Uterus (tissue), 4 donors: ENCODE results near the gene UCK2. TPM values are rescaled to one million over a fixed set of nuclear protein-coding genes. Genes with fewer than 3 reads are reported as not detected.

ENCODE experiments used
- DNase-seq, 2 donors: peaks; one replicate each; pipeline ENCODE4 v3.0.0-alpha.2; 2019 to 2020
- H3K27ac ChIP-seq, 2 donors: fragments of 200-600 bp; sonication (generic); 1 replicate in 1 of 2; 2 replicates in 1 of 2; pipeline ENCODE4 v1.5.1; 2016 to 2018
- H3K27me3 ChIP-seq, 2 donors: fragments of 200-600 bp; sonication (generic); one replicate each; pipeline ENCODE4 v1.5.1; 2018 to 2019; ENCODE audit warnings: control low read depth in 1 of 2
- H3K36me3 ChIP-seq, 2 donors: fragments of 200-600 bp; sonication (generic); one replicate each; pipeline ENCODE4 v1.5.1; 2019; ENCODE audit warnings: control low read depth in 1 of 2
- H3K4me1 ChIP-seq, 2 donors: fragments of 200-600 bp; sonication (generic); one replicate each; pipeline ENCODE4 v1.5.1; 2018 to 2019; ENCODE audit warnings: control low read depth in 1 of 2
- H3K4me3 ChIP-seq, 2 donors: fragments of 200-600 bp; sonication (generic); 1 replicate in 1 of 2; 2 replicates in 1 of 2; pipeline ENCODE4 v1.5.1; 2018 to 2019; ENCODE audit warnings: mild to moderate bottlenecking in 1 of 2
- H3K9me3 ChIP-seq, 2 donors: fragments of 200-600 bp; sonication (generic); one replicate each; pipeline ENCODE4 v1.5.1; 2019; ENCODE audit warnings: control low read depth in 1 of 2
- POLR2A ChIP-seq, 2 donors: fragments of 450-650 bp; IDR thresholded peaks; one replicate each; pipeline ENCODE4 v1.6.1; 2016; ENCODE audit warnings: antibody characterized with exemption in 2 of 2, mild to moderate bottlenecking in 1 of 2, moderate library complexity in 1 of 2
- intact Hi-C: fragments of 100-400 bp; cut with DNase I; formaldehyde crosslinking; loops from one replicate; pipeline ENCODE4 v1.15.1; 2023; ENCODE audit warnings: low total_unique reads
- total RNA-seq, 4 donors: library from RNA; depleted of rRNA in 3 of 4; stranded (reverse); fragments of >200 nt in 3 of 4; gene quantifications; one replicate each; pipeline versions ENCODE4 v1.1.0 to v1.2.4, GENCODE V29; 2014 to 2023
- TF ChIP-seq, protein P1 (sequence below), 4 experiments: fragments of 200-600 bp in 2 of 4; fragments of 450-650 bp in 2 of 4; sonication (generic) in 2 of 4; IDR thresholded peaks; one replicate each; pipeline ENCODE4 v1.5.1; 2016 to 2019; ENCODE audit warnings: antibody characterized with exemption in 4 of 4, mild to moderate bottlenecking in 2 of 4, moderate library complexity in 1 of 4
- donor health status: DM: yes; HTN: yes; CAD: no.

UCK2 gene
- total RNA-seq, 4 donors from 2014 or later: 3.5 to 34.1 (median 25.7) TPM

DNA sequence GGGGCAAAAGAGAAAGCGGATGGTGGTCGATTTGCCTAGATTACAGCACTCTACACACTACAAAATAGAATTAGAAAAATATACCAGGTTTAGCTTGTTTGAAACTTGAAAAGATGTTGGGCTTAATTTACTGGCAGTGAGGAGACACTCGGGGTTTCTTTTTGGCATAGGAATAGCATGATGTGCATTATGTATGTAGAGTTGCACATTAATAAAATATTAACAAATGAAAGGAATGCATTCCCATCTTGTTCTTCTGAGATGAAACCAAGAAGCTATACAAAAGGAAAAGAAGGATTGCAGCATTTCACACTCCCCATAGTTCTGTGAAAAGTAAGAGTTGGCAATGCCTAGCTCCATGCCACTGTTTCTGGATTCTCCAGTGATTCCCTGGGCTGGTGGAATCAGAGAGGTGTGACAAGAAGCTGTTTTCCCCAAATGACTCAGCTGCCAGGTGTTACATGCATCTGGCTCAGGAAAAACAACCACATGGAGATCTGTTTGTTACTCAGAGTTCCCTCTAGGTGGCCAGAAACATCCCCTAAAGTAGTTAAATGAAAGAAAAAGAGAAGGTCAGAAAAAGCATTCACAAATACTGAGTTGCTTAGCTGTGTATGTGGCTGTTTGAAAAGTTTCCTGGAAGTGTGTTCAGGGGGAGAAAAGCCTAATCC, 115.6 kb downstream of the UCK2 start:
- TF ChIP-seq, protein P1, sequence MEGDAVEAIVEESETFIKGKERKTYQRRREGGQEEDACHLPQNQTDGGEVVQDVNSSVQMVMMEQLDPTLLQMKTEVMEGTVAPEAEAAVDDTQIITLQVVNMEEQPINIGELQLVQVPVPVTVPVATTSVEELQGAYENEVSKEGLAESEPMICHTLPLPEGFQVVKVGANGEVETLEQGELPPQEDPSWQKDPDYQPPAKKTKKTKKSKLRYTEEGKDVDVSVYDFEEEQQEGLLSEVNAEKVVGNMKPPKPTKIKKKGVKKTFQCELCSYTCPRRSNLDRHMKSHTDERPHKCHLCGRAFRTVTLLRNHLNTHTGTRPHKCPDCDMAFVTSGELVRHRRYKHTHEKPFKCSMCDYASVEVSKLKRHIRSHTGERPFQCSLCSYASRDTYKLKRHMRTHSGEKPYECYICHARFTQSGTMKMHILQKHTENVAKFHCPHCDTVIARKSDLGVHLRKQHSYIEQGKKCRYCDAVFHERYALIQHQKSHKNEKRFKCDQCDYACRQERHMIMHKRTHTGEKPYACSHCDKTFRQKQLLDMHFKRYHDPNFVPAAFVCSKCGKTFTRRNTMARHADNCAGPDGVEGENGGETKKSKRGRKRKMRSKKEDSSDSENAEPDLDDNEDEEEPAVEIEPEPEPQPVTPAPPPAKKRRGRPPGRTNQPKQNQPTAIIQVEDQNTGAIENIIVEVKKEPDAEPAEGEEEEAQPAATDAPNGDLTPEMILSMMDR (IDR thresholded peaks at IDR 0.05): no peak
- no peak for TF ChIP-seq POLR2A (IDR thresholded peaks at IDR 0.05)
- no peaks in the 10 kb centered on the region for H3K4me1 ChIP-seq
- H3K36me3 ChIP-seq: no peaks in the 10 kb centered on the region
- H3K4me3 ChIP-seq: no peak overlapping the region
- no peak for DNase-seq
- H3K27me3 ChIP-seq: no peaks in the 10 kb centered on the region
- intact Hi-C loops: no loop called here
- H3K27ac ChIP-seq: no peak overlapping the region
- H3K9me3 ChIP-seq: no peaks in the 10 kb centered on the region

DNA sequence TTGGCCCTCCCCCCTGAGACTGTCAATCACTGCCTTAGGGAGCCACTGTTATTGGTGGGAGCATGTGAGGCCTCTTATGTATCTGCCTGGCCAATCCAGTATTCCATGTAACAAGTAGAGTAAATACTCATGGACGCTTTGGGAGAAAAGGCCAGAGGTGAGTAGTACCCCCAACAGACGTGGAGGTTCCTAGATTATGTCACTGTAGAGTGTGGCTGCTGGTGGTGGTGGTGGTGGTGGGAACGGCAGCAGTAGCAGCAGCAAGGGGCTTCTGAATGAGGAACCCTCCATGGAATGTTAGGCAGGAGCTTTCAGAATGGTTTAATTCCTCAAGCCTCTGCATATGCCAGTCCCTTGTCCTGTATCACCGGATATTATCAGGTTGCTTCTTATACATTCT, 118.5 kb downstream of the UCK2 start:
- TF ChIP-seq, protein P1 (IDR thresholded peaks at IDR 0.05): no peak
- no peak for TF ChIP-seq POLR2A (IDR thresholded peaks at IDR 0.05)
- Histone ChIP-seq H3K27ac (no peak overlapping the region), H3K4me3 (no peak overlapping the region), H3K9me3 (no peaks in the 10 kb centered on the region), H3K27me3 (no peaks in the 10 kb centered on the region), H3K4me1 (no peaks in the 10 kb centered on the region), H3K36me3 (no peaks in the 10 kb centered on the region)
- DNase-seq: no peak
- intact Hi-C loops: no loop called here

DNA sequence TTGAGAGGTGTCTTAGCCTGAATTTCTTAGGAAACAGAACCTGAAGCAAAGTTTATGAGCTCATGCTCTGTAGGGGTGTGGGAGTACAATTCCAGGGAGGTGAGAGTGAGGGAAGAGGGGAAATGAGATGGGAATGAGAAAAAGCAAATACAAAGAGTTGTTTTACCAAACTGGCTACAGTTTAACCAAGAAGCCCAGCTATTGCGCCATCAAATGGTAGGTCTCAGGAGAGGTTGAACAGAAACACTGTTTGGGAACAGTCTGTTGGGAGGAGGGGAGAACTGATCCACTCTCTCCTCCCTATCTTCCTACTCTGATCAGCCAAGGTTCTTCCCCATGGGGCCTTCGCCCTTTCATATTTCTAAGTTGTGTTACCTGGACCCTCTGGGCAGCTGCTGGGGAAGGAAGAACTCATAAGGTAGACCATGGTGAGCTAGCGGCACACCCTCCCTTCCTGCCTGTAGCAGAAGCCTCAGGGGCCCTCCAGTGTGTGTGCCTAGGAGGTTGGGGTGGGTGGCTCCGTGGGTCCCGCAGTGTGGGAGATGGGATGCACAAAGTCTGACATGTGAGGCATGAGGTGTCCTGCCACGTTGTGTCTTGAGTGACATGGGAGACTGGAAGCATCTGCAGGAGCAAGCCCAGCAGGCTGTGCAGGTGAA, 120.5 kb downstream of the UCK2 start:
- Histone ChIP-seq H3K27ac (peak overlapping the region in 1 of 2 donors; percentile 3), H3K27me3 (no peaks in the 10 kb centered on the region), H3K36me3 (no peaks in the 10 kb centered on the region), H3K9me3 (no peaks in the 10 kb centered on the region), H3K4me1 (no peaks in the 10 kb centered on the region), H3K4me3 (no peak overlapping the region)
- intact Hi-C loops: no loop called here
- no peak for DNase-seq
- TF ChIP-seq POLR2A (IDR thresholded peaks at IDR 0.05): no peak
- TF ChIP-seq, protein P1 (IDR thresholded peaks at IDR 0.05): no peak

DNA sequence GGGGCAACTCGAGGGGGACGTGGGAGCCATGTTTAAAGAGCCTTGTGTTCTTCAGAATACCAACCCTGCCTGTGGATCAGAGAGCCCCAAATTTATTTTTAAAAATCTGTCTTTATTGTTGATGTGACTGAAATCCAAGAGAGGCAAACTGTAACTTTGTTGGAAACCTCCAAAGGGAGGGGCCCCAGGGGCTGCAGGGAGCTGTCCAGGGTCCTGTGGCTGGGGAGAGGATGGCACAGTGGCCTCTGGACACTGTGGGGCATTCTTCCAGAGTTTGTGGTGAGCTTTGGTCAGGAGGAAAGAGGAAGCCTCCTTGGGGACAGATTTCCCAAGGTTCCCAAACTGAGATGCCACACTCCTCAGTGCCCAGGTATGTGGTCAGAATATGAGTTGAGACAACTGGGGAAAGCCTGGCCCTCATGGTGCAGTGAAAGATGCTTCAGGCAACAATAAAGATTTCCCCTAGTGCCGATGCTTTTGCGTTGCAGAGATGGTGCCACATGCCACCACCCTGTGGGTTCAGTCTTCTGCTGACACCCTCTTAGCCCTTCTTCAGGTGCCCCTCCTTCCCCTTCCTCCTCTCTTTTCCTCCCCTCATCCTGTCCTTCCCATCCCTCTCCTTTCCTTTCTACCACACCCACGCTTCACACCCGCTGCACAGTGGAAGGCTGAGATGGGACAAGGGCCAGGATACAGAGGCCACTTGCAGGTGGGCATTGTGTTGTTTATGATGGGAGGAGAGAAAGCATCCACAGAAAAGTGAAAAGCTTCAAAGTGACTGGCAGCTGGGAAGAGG, 122.1 kb downstream of the UCK2 start:
- Histone ChIP-seq H3K4me3 (no peak overlapping the region), H3K4me1 (no peaks in the 10 kb centered on the region), H3K27me3 (no peaks in the 10 kb centered on the region), H3K27ac (no peak overlapping the region), H3K36me3 (no peaks in the 10 kb centered on the region), H3K9me3 (no peaks in the 10 kb centered on the region)
- no peak for TF ChIP-seq POLR2A (IDR thresholded peaks at IDR 0.05)
- TF ChIP-seq, protein P1 (IDR thresholded peaks at IDR 0.05): no peak
- DNase-seq: no peak
- intact Hi-C loops: no loop called here

DNA sequence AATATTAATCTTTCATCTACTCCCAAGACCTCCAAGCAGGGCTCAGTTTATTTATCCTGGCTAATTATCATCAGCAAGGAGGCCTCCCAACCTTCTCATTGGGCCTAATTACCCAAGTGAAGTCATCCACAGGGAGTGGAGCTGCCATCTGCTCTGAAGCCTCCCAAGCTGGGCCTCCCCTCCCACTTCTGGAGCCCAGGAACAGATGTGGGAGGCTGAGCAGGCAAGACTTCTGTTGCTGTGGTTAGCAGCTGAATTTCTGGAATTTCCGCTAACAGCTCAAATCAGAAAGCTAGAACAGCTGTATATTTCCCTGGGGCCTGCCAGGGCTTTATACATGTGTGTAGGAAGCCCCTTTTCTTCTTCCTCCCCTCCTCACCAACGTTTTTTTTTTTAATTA, 127.5 kb downstream of the UCK2 start:
- intact Hi-C loops: no loop called here
- Histone ChIP-seq H3K36me3 (no peaks in the 10 kb centered on the region), H3K4me3 (no peak overlapping the region), H3K27ac (no peak overlapping the region), H3K4me1 (no peaks in the 10 kb centered on the region), H3K9me3 (no peaks in the 10 kb centered on the region), H3K27me3 (no peaks in the 10 kb centered on the region)
- no peak for DNase-seq
- no peak for TF ChIP-seq POLR2A (IDR thresholded peaks at IDR 0.05)
- TF ChIP-seq, protein P1 (IDR thresholded peaks at IDR 0.05): no peak
